GM10248 (cell line): ENCODE results near the gene SLC4A1AP.

Experiments used
- CTCF ChIA-PET: fragments of 300-600 bp; sonication (Branson Sonifier 250); formaldehyde crosslinking; extraction: SDS; loops from one replicate; lab custom pipeline; 2021; ENCODE audit warnings: antibody characterized with exemption; lab: Yijun Ruan, JAX
- POLR2A ChIA-PET: fragments of 350-650 bp; sonication (Branson Sonifier 250); formaldehyde crosslinking; extraction: SDS; loops from one replicate; lab custom pipeline; 2020; ENCODE audit warnings: antibody characterized with exemption; lab: Yijun Ruan, JAX
- DNase-seq: peaks from one replicate; pipeline ENCODE4 v3.0.0; 2012; ENCODE audit errors: extremely low spot score
- CTCF ChIP-seq: IDR thresholded peaks from 2 replicates; pipeline ENCODE4 v1.5.1; 2012; ENCODE audit warnings: mild to moderate bottlenecking, low read depth; ENCODE audit errors: extremely low read depth, missing control alignments, control extremely low read depth

Gene SLC4A1AP

GRCh38 chr2:27711804-27712203 is 48.1 kb downstream of the SLC4A1AP start:
- no peak for TF ChIP-seq CTCF
- DNase-seq: no peak
- POLR2A ChIA-PET: no interaction called here
- CTCF ChIA-PET: interaction anchor here (1.0 to 5.4 kb wide), 6 partner anchors 8 to 61 kb away, joined by 3 to 36 read pairs (median 3); no protein-coding TSS in a partner anchor

DNA sequence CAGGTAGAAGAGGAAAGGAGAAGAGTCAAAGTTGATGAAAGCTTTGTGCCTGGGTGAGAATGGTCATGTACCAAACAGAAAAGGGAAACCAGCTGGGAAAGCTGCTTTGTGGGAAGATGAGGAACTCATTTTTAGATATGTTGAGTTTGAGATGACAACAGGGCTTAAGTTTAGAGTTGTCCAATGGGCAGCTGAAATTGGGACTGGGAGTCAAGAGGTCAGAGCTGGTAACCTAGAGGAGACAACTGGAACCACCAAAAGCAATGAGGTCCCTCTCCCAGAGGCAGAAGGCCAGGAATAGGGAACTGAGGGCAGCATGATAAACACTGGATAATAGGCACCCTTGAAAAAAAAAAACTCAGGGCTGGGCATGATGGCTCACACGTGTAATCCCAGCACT is 48.8 kb downstream of the SLC4A1AP start:
- no peak for TF ChIP-seq CTCF
- ChIA-PET POLR2A (no interaction called here), CTCF (interaction anchor here (1.1 to 5.4 kb wide), 6 partner anchors 8 to 62 kb away, joined by 3 to 36 read pairs (median 4); no protein-coding TSS in a partner anchor)
- no peak for DNase-seq

DNA sequence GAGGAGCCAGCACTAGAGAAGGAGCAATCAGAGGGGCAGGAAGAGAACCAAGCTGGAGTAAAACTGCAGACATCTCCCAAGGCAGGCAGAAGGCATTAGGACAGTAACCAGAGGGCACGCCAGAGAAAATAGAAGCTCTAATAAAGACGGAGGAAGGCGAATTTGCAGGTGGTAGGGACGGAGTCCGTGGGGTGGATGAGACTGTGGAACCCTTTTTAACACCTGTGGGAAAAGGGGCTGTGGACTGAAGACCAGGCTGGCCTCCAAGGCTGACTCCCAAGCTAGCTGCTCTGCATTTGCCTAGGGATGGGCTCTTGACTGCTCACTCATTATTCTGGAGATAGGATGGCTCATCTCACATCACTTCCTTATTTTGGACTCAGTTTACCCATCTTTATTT is 49.5 kb downstream of the SLC4A1AP start:
- DNase-seq: no peak
- ChIA-PET CTCF (interaction anchor here (1.7 to 5.4 kb wide), 3 partner anchors 9 to 41 kb away, joined by 5 to 36 read pairs (median 33); no protein-coding TSS in a partner anchor), POLR2A (no interaction called here)
- no peak for TF ChIP-seq CTCF

DNA sequence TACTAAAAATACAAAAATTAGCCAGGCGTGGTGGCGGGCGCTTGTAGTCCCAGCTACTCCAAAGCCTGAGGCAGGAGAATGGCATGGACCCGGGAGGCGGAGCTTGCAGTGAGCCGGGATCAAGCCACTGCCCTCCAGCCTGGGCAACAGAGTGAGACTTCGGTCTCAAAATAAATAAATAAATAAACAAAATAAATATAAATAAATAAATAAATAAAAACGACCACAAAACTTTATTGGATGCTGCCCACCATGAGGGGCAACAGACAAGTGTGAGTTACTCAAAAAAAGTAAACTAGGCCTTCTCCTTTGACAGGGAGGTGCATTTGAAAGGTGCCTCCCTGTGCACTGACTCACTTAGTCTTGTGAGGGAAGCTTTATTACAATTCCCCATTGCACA is 50.4 kb downstream of the SLC4A1AP start:
- DNase-seq: no peak
- POLR2A ChIA-PET: no interaction called here
- CTCF ChIA-PET: interaction anchor here (0.9 to 5.4 kb wide), 5 partner anchors 9 to 739 kb away, joined by 3 to 36 read pairs (median 3); no protein-coding TSS in a partner anchor
- TF ChIP-seq CTCF: no peak

- ChIA-PET CTCF (interaction anchor here (0.9 to 5.4 kb wide), 5 partner anchors 8 to 738 kb away, joined by 3 to 36 read pairs (median 3); no protein-coding TSS in a partner anchor), POLR2A (no interaction called here)
- no peak for TF ChIP-seq CTCF
- no peak for DNase-seq
Observed at GRCh38 chr2:27714851-27715291, 51.2 kb downstream of the SLC4A1AP start.

DNA sequence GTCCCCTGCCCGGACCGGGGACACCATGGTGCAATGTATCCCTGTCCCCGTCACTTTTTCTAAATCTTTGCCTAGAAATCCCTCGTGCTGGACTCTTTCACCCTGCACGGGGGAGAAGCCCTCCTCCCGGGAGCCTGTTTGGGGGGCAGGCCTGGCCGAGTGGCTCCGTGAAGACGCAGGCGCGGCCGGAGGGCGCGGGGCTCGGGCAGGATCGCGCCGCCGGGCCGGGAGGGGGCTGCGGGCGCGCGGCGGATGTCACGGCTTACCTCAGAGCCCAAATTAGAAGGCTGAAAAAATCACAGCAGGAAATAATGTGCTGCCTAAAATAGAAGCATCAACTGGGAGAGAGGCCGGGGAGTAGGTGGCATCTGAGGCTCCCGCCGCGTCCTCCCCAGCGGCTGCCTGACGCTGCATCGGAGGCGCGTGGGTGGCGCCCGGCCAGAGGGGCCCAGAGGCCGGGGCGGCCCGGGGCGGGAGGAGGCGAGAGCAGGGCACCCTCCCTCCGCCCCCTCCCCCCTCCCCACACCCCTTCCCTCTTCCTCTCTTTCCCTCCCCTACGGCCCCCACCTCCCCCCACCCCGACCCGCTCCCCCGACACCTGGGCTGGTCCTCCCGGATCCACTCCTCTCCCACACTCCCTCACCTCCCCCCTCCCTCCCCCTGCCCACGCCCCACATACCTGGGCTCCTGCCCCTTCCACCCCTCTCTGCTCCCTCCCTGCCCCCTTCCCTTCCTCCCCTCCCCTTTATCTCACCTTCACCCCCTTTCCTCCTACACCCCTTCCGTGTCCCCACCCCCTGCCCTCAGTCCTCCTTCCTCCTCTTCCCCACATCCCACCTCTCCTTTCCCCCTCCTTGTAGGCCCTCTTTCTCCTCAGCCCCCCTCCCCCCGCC is 51.9 kb downstream of the SLC4A1AP start:
- ChIA-PET POLR2A (no interaction called here), CTCF (interaction anchor here (4.1 to 5.4 kb wide), 2 partner anchors 8 to 11 kb away, joined by 33 to 36 read pairs; no protein-coding TSS in a partner anchor)
- DNase-seq: peak; percentile 72
- no peak for TF ChIP-seq CTCF
